OCI-LY3 (cell line): ENCODE data around the gene CIAPIN1.

Source experiments
- H2AFZ ChIP-seq: fragments of 200-600, 300-600 bp; shearing (Covaris generic); 2 replicates; pipeline ENCODE4 v1.6.0; 2014; ENCODE audit warnings: antibody characterized with exemption, low read depth, low read length
- H3K27ac ChIP-seq: fragments of 200-600, 300-600 bp; sonication (generic); 2 replicates; pipeline ENCODE4 v1.5.1; 2014; ENCODE audit warnings: mild to moderate bottlenecking, low read length, moderate library complexity, mixed read lengths
- H3K27me3 ChIP-seq: fragments of 200-600, 300-600 bp; sonication (generic); 2 replicates; pipeline ENCODE4 v1.6.1; 2014; ENCODE audit warnings: low read depth, low read length, mixed read lengths
- H3K36me3 ChIP-seq: fragments of 200-600, 300-600 bp; sonication (generic); replicated peaks from 2 replicates; pipeline ENCODE3; 2014; ENCODE audit warnings: low read depth, low read length, mixed read lengths
- H3K4me1 ChIP-seq: fragments of 300-600, 200-600 bp; sonication (generic); 2 replicates; pipeline ENCODE4 v1.6.1; 2014; ENCODE audit warnings: low read length, mixed read lengths
- H3K4me2 ChIP-seq: fragments of 200-600, 300-600 bp; sonication (generic); 2 replicates; pipeline ENCODE4 v1.6.1; 2014; ENCODE audit warnings: low read length, mixed read lengths
- H3K4me3 ChIP-seq: fragments of 300-600, 200-600 bp; sonication (generic); 2 replicates; pipeline ENCODE4 v1.5.1; 2014; ENCODE audit warnings: antibody characterized with exemption, mild to moderate bottlenecking, low read length, moderate library complexity
- H3K79me2 ChIP-seq: fragments of 300-600, 200-600 bp; shearing (Covaris generic); 2 replicates; pipeline ENCODE4 v1.6.1; 2014; ENCODE audit warnings: mild to moderate bottlenecking, low read length, mixed read lengths
- H3K9ac ChIP-seq: fragments of 300-600, 200-600 bp; shearing (Covaris generic); 2 replicates; pipeline ENCODE4 v1.6.0; 2014; ENCODE audit warnings: mild to moderate bottlenecking, low read length, moderate library complexity
- H3K9me3 ChIP-seq: fragments of 200-600, 300-600 bp; shearing (Covaris generic); 2 replicates; pipeline ENCODE4 v1.6.1; 2014; ENCODE audit warnings: low read length, mixed read lengths; ENCODE audit not compliant: insufficient read depth
- H4K20me1 ChIP-seq: fragments of 200-600, 300-600 bp; sonication (generic); 2 replicates; pipeline ENCODE4 v1.6.1; 2016; ENCODE audit warnings: low read length, mixed read lengths; ENCODE audit not compliant: insufficient read depth
- EZH2phosphoT487 ChIP-seq: fragments of 200-600 bp; shearing (Covaris generic); IDR thresholded peaks from 2 replicates; pipeline ENCODE4 v1.6.1; 2018; ENCODE audit warnings: antibody characterized with exemption, mixed run types, low read depth
- TF ChIP-seq, protein P1 (sequence below): fragments of 200-600, 300-600 bp; sonication (generic); IDR thresholded peaks from 2 replicates; pipeline ENCODE4 v1.5.1; 2014; ENCODE audit warnings: antibody characterized with exemption, low read length, low read depth

CIAPIN1 gene

DNA sequence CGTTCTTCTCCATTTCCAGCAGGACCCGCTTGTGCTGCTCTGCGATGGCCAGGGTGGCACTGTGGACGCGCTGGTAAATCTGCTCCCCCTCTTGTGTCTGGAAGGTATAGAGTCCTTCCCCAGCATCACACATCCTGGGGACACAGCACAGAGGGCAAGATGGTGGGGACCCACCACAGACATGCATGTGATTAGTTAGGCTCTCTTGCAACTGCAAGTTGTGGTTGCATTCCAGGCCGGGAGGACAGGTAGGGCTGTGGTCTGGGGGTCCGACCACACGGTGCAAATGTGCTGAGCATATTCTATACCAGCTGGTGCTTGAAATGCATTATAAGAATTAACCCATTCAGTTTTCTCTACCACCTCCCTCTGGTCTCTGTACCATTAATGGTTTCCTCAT lies 26.7 kb upstream of the CIAPIN1 start:
- no peak overlapping the region for H3K27ac ChIP-seq
- H3K9ac ChIP-seq = no peak overlapping the region
- H3K27me3 ChIP-seq = peaks cover 16% of the 10 kb centered on the region
- no peak overlapping the region for H3K4me3 ChIP-seq
- no peak overlapping the region for H2AFZ ChIP-seq
- H3K9me3 ChIP-seq = no peaks in the 10 kb centered on the region
- H3K4me1 ChIP-seq = peaks cover 14% of the 10 kb centered on the region
- no peak overlapping the region for H3K4me2 ChIP-seq
- no peaks in the 10 kb centered on the region for H4K20me1 ChIP-seq
- TF ChIP-seq EZH2phosphoT487 = no peak
- no peaks in the 10 kb centered on the region for H3K79me2 ChIP-seq
- H3K36me3 ChIP-seq = peaks cover 34% of the 10 kb centered on the region

DNA sequence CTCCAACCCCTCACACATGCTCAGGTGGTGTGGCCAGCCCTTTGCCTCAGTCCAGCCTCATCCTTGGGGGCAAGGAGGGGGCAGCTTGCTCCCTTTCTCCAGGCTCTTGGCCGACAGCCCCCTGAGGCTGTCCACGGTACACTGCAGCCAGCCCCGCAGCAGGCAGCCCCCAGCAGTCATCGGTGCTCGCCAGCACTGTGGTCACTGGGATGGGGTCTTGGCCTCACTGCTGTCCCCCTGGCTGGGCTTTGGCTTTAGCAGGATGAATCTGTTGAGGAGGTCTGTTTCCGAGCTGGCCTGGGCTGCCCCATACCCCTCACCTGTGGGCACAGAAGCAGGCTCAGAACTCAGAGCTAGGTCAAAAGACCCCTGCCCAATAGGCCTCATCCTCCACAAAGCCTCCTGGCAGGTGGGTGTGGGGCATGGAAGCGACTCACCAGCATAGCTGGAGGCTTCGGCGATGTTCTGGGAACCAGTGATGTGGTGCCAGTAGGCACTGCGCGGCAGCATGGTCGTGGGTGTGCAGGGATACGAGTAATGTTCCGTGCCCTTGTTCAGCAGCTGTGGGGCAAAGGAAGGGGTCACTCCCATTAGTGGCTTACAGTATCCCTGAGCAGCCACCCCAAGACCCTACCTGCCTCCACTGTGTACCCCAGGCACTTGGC lies 26.1 kb upstream of the CIAPIN1 start:
- H3K4me2 ChIP-seq = no peak overlapping the region
- 0 out of 2 replicates have a peak, but pooled peaks cover 1% of the 10 kb centered on the region for H4K20me1 ChIP-seq
- no peak overlapping the region for H3K4me3 ChIP-seq
- no peak overlapping the region for H3K27ac ChIP-seq
- H3K79me2 ChIP-seq = no peaks in the 10 kb centered on the region
- H3K36me3 ChIP-seq = peaks cover 35% of the 10 kb centered on the region
- H3K27me3 ChIP-seq = peaks cover 13% of the 10 kb centered on the region
- H3K9me3 ChIP-seq = no peaks in the 10 kb centered on the region
- H3K9ac ChIP-seq = no peak overlapping the region
- TF ChIP-seq, protein P1, sequence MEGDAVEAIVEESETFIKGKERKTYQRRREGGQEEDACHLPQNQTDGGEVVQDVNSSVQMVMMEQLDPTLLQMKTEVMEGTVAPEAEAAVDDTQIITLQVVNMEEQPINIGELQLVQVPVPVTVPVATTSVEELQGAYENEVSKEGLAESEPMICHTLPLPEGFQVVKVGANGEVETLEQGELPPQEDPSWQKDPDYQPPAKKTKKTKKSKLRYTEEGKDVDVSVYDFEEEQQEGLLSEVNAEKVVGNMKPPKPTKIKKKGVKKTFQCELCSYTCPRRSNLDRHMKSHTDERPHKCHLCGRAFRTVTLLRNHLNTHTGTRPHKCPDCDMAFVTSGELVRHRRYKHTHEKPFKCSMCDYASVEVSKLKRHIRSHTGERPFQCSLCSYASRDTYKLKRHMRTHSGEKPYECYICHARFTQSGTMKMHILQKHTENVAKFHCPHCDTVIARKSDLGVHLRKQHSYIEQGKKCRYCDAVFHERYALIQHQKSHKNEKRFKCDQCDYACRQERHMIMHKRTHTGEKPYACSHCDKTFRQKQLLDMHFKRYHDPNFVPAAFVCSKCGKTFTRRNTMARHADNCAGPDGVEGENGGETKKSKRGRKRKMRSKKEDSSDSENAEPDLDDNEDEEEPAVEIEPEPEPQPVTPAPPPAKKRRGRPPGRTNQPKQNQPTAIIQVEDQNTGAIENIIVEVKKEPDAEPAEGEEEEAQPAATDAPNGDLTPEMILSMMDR = no peak
- TF ChIP-seq EZH2phosphoT487 = no peak
- peaks cover 8% of the 10 kb centered on the region for H3K4me1 ChIP-seq
- no peak overlapping the region for H2AFZ ChIP-seq

DNA sequence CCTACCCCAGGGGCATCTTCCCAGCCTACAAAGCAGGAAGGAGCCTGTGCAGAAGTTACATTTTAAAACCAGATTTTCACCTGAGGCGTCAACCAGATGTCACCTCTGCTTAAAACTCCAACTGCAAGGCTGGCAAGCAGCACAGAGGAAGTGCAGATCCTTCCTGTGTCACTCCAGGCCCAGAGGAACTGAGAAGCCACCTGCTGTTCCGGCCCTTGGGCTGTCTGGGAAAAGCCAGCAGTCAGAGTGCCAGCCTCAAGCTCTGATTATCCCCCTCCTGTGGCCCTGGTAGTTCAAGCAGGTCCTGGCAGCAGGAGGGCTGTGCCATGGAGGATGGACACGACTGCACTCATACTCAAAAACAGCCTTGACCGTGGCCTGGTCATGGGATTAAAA lies 25.5 kb upstream of the CIAPIN1 start:
- H3K27ac ChIP-seq = no peak overlapping the region
- TF ChIP-seq EZH2phosphoT487 = no peak
- TF ChIP-seq, protein P1 = no peak
- no peaks in the 10 kb centered on the region for H3K9me3 ChIP-seq
- H3K4me2 ChIP-seq = no peak overlapping the region
- H2AFZ ChIP-seq = no peak overlapping the region
- H3K27me3 ChIP-seq = peaks cover 9% of the 10 kb centered on the region; the same call in 1 of the 2 replicates
- H3K9ac ChIP-seq = no peak overlapping the region
- no peak overlapping the region for H3K4me3 ChIP-seq
- H3K36me3 ChIP-seq = peaks cover 39% of the 10 kb centered on the region
- H3K4me1 ChIP-seq = peaks cover 8% of the 10 kb centered on the region
- 0 out of 2 replicates have a peak, but pooled peaks cover 3% of the 10 kb centered on the region for H4K20me1 ChIP-seq
- no peaks in the 10 kb centered on the region for H3K79me2 ChIP-seq

DNA sequence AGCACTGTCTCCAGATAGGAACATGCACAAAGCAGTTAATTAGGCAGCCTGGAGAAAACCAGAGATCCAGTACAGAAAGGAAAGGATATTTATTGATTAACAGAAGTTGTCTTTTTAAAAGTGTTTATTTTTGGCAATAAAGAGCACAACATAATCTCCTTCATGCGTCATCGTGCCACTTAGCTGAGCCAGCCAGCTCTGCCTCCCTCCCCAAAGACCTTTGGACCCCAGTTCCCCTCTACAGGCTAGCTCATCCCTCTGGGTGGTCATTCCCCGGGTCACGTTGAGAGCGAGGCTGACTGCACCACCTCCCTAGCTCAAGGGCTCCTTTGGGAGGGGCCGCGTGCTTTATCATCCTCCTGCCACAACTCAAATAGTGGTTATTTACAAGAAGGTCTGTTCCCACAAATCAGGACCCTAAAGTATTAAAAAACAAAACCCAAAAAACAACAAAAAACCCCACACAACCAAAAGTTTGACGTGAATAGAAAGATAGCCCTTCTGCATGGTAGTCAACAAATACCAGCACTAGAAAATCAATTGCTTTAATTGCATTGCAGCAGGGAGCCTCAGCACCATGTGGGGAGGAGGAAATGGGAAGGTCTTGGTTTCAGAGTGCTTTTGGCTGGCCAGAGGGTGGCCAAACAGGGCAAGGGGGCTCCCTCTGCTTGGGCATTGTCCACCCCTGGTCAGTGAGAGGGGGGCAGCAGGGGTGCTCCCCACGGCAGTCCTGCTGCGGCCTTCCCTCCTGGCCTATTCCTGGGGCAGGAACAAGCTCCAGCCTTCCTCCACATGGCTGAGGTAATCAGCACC lies 24.9 kb upstream of the CIAPIN1 start:
- H3K27me3 ChIP-seq = peaks cover 5% of the 10 kb centered on the region; the same call in 1 of the 2 replicates
- H3K36me3 ChIP-seq = peaks cover 45% of the 10 kb centered on the region
- H3K27ac ChIP-seq = no peak overlapping the region
- H3K79me2 ChIP-seq = no peaks in the 10 kb centered on the region
- 0 out of 2 replicates have a peak, but pooled peaks cover 3% of the 10 kb centered on the region for H4K20me1 ChIP-seq
- H3K9ac ChIP-seq = no peak overlapping the region
- no peak overlapping the region for H2AFZ ChIP-seq
- H3K4me2 ChIP-seq = no peak overlapping the region
- H3K9me3 ChIP-seq = no peaks in the 10 kb centered on the region
- H3K4me3 ChIP-seq = no peak overlapping the region
- H3K4me1 ChIP-seq = peaks cover 8% of the 10 kb centered on the region
- TF ChIP-seq, protein P1 = no peak
- no peak for TF ChIP-seq EZH2phosphoT487
